M059J (cell line): Measurements from ENCODE around the gene PHACTR1. TPM values are rescaled to one million over a fixed set of nuclear protein-coding genes. Genes with fewer than 3 reads are reported as not detected.
A peak's percentile ranks its signal among the peaks of the same experiment; 100 is the strongest.

Experiments used
- DNase-seq: peaks from one replicate; pipeline ENCODE4 v3.0.0-alpha.2; 2012; ENCODE audit warnings: low read depth
- total RNA-seq: library from RNA; depleted of rRNA; stranded (reverse); fragments of >200 nt; shearing (Covaris generic); gene quantifications from 2 replicates; pipeline ENCODE4 v1.2.3, GENCODE V29; 2014

PHACTR1 gene
- total RNA-seq, 1 experiment from 2014 or later = 1.2 TPM

GRCh38 chr6:12749531-12750379 is 33.2 kb downstream of the PHACTR1 start:
- DNase-seq = no peak

- no peak for DNase-seq
These were observed 33.8 kb downstream of the PHACTR1 start for GRCh38 chr6:12750416-12750815.

- DNase-seq = peak; percentile 58
These were observed 35.2 kb downstream of the PHACTR1 start for GRCh38 chr6:12751694-12752325.

GRCh38 chr6:12753036-12753435 is 36.5 kb downstream of the PHACTR1 start:
- DNase-seq = no peak

GRCh38 chr6:12760226-12760625 is 43.7 kb downstream of the PHACTR1 start:
- no peak for DNase-seq

GRCh38 chr6:12760911-12761310 is 44.3 kb downstream of the PHACTR1 start:
- DNase-seq = peak; percentile 20

GRCh38 chr6:12761376-12762115 is 45.0 kb downstream of the PHACTR1 start:
- peak; percentile 89 for DNase-seq

GRCh38 chr6:12762731-12763434 is 46.3 kb downstream of the PHACTR1 start:
- DNase-seq = peak; percentile 80

- no peak for DNase-seq
These were observed 49.8 kb downstream of the PHACTR1 start for GRCh38 chr6:12766365-12766764.

- DNase-seq = no peak
These were observed 50.4 kb downstream of the PHACTR1 start for GRCh38 chr6:12767016-12767415.

- peak; percentile 50 for DNase-seq
These were observed 53.1 kb downstream of the PHACTR1 start for GRCh38 chr6:12769556-12770256.

- DNase-seq = no peak
These were observed 55.8 kb downstream of the PHACTR1 start for GRCh38 chr6:12772416-12772815.

- DNase-seq = no peak
These were observed 59.7 kb downstream of the PHACTR1 start for GRCh38 chr6:12776291-12776690.

- DNase-seq = no peak
These were observed 63.2 kb downstream of the PHACTR1 start for GRCh38 chr6:12779772-12780171.

GRCh38 chr6:12782136-12782535 is 65.6 kb downstream of the PHACTR1 start:
- DNase-seq = no peak

- no peak for DNase-seq
These were observed 68.7 kb downstream of the PHACTR1 start for GRCh38 chr6:12785301-12785700.

GRCh38 chr6:12785921-12786320 is 69.4 kb downstream of the PHACTR1 start:
- DNase-seq = no peak

- peak; percentile 26 for DNase-seq
These were observed 74.8 kb downstream of the PHACTR1 start for GRCh38 chr6:12791371-12791770.

- DNase-seq = no peak
These were observed 81.8 kb downstream of the PHACTR1 start for GRCh38 chr6:12798326-12798725.

GRCh38 chr6:12800120-12800519 is 83.6 kb downstream of the PHACTR1 start:
- no peak for DNase-seq

- DNase-seq = peak; percentile 59
These were observed 84.6 kb downstream of the PHACTR1 start for GRCh38 chr6:12801141-12801540.
